Measurements from ENCODE around the gene HNRNPUL1.
A peak's percentile ranks its signal among the peaks of the same experiment; 100 is the strongest.

HNRNPUL1 gene

DNA sequence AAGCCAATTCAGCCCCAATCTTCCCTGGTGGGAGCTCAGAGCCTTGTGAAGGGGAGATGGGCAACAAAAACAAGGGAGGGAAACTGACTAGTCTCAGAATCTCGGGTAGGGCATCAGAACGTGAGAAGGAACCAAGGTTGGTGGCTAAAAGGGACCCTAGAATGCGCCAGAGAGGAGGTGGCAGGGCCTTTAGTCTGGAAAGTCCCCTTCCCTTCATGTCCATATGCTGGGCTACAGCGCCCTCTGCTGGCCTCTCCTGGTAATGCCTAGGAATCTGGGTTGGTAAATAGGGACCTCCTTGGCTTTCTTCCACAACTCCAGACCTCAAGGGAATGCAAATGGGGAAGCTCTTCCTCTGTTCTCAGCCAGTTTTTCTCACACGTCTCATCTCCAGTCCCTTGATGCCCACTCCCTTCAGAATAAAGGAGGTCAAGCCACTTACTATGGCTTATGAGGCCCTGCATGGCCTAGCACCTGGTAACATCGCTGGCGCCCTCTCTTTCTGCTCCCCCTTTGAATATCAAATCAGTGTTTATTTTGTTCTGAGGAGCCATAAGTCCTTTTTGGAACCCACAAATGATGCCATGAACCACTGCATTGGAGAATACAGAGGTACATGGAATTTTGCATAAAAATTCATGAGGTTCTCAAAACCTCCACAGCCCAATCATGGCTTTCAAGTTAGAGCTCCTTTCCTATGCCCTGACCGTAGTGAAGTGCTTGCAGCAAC, 44.4 kb downstream of the HNRNPUL1 start:
- peak overlapping the region; percentile 82 for H3K27ac ChIP-seq (ENCODE audit: low read depth, low read length, poor library complexity, severe bottlenecking)
- H3K9me3 ChIP-seq (ENCODE audit: low read length) = no peaks in the 10 kb centered on the region
- H3K4me1 ChIP-seq (ENCODE audit: insufficient read depth, low read length, severe bottlenecking) = peaks cover 29% of the 10 kb centered on the region
- no peak overlapping the region for H2AFZ ChIP-seq (ENCODE audit: low read length)
- peak overlapping the region; percentile 83 for H3K4me3 ChIP-seq (ENCODE audit: low read depth, low read length, poor library complexity, severe bottlenecking)
- no peaks in the 10 kb centered on the region for H4K20me1 ChIP-seq (ENCODE audit: insufficient read depth, low read length)
- H3K4me2 ChIP-seq (ENCODE audit: low read length) = peak overlapping the region; percentile 97
- peak overlapping the region; percentile 96 for H3K9ac ChIP-seq (ENCODE audit: low read length)
- no peaks in the 10 kb centered on the region for H3K9me2 ChIP-seq (ENCODE audit: low read depth, low read length)
- peaks cover 9% of the 10 kb centered on the region for H3K79me2 ChIP-seq (ENCODE audit: insufficient read depth, low read length)
- peaks cover 9% of the 10 kb centered on the region; the same call in 1 of the 2 replicates for H3F3A ChIP-seq (ENCODE audit: insufficient read depth, low read length)
- H3K27me3 ChIP-seq (ENCODE audit: insufficient read depth, low read length) = no peaks in the 10 kb centered on the region
- TF ChIP-seq EZH2 (IDR thresholded peaks at IDR 0.05; ENCODE audit: borderline replicate concordance, low read length) (no peak), CTCF (IDR thresholded peaks at IDR 0.05; ENCODE audit: low read length) (peak; percentile 97)
- peaks cover 62% of the 10 kb centered on the region for H3K36me3 ChIP-seq (ENCODE audit: insufficient read depth, low read length)

GRCh38 chr19:41309180-41310032, 45.2 kb downstream of the HNRNPUL1 start:
- no peak for TF ChIP-seq EZH2 (IDR thresholded peaks at IDR 0.05; ENCODE audit: borderline replicate concordance, low read length)
- no peak for TF ChIP-seq CTCF (IDR thresholded peaks at IDR 0.05; ENCODE audit: low read length)
- Histone ChIP-seq H3K27ac (ENCODE audit: low read depth, low read length, poor library complexity, severe bottlenecking) (peak overlapping the region; percentile 82), H3K4me1 (ENCODE audit: insufficient read depth, low read length, severe bottlenecking) (peaks cover 29% of the 10 kb centered on the region), H3K79me2 (ENCODE audit: insufficient read depth, low read length) (peaks cover 9% of the 10 kb centered on the region), H2AFZ (ENCODE audit: low read length) (no peak overlapping the region), H3F3A (ENCODE audit: insufficient read depth, low read length) (peaks cover 9% of the 10 kb centered on the region; the same call in 1 of the 2 replicates), H3K27me3 (ENCODE audit: insufficient read depth, low read length) (no peaks in the 10 kb centered on the region), H3K9me2 (ENCODE audit: low read depth, low read length) (no peaks in the 10 kb centered on the region), H3K9me3 (ENCODE audit: low read length) (no peaks in the 10 kb centered on the region), H3K4me2 (ENCODE audit: low read length) (peak overlapping the region; percentile 97), H4K20me1 (ENCODE audit: insufficient read depth, low read length) (no peaks in the 10 kb centered on the region), H3K36me3 (ENCODE audit: insufficient read depth, low read length) (peaks cover 57% of the 10 kb centered on the region), H3K9ac (ENCODE audit: low read length) (peak overlapping the region; percentile 96), H3K4me3 (ENCODE audit: low read depth, low read length, poor library complexity, severe bottlenecking) (peak overlapping the region; percentile 83)

DNA sequence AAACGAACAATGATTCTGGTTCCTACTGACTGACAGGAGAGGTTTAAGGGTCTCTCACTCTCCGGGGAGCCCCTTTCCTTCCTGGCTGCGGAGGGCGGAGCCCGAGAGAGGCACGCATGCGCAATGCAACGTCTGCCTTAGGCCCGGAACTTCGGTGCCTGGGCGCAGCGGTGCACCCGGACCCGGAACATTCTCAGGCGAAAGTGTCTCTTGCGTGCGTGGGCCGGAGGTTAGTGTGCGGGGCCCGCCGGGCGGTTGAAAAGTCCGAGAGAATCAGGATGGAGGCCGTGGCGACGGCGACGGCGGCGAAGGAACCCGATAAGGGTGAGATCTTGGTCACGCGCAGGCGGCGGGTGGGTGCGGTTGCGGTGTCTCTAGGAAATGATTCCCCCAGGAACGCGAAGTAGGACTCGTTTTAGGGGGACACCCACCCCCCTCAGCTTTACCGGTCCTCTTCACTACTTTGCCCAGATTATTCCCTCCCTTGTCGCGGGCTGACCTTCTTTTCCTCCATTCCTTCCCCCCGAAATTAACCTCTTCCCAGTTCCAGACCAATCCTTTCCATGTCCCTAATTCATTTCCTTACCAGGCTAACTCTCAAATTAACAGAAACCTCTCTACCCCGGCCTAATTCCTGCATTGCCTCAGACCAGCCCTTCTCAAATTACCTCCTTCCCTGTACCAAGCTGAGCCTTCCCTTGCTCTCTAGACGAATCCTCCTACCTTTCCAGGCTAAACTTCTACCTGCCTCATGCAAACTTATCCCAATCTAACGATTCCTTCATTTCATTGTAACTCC, 46.1 kb downstream of the HNRNPUL1 start, which contains the start of gene CCDC97:
Gene CCDC97 (plus strand): TSS at position 140 of the 799 bp plus-strand sequence. CDS start 139 bp downstream, at position 279.
- Histone ChIP-seq H3K9me3 (ENCODE audit: low read length) (no peaks in the 10 kb centered on the region), H3K27ac (ENCODE audit: low read depth, low read length, poor library complexity, severe bottlenecking) (peak within 1 kb of the TSS; percentile 82), H3K9ac (ENCODE audit: low read length) (peak within 1 kb of the TSS; percentile 96), H2AFZ (ENCODE audit: low read length) (no peak within 1 kb of the TSS), H3K4me2 (ENCODE audit: low read length) (peak within 1 kb of the TSS; percentile 97), H3K4me3 (ENCODE audit: low read depth, low read length, poor library complexity, severe bottlenecking) (peak within 1 kb of the TSS; percentile 83), H3K9me2 (ENCODE audit: low read depth, low read length) (no peaks in the 10 kb centered on the region), H4K20me1 (ENCODE audit: insufficient read depth, low read length) (no peaks in the 10 kb centered on the region), H3K27me3 (ENCODE audit: insufficient read depth, low read length) (no peaks in the 10 kb centered on the region), H3K4me1 (ENCODE audit: insufficient read depth, low read length, severe bottlenecking) (peaks cover 29% of the 10 kb centered on the region), H3K36me3 (ENCODE audit: insufficient read depth, low read length) (peaks cover 54% of the 10 kb centered on the region), H3F3A (ENCODE audit: insufficient read depth, low read length) (peaks cover 9% of the 10 kb centered on the region; the same call in 1 of the 2 replicates), H3K79me2 (ENCODE audit: insufficient read depth, low read length) (peaks cover 9% of the 10 kb centered on the region)
- no peak for TF ChIP-seq EZH2 (IDR thresholded peaks at IDR 0.05; ENCODE audit: borderline replicate concordance, low read length)
- no peak for TF ChIP-seq CTCF (IDR thresholded peaks at IDR 0.05; ENCODE audit: low read length)
